T follicular helper cell (primary cell): Measurements from ENCODE around the gene ZNF536.

Experiments
- DNase-seq: peaks from one replicate; pipeline ENCODE4 v3.0.0-alpha.2; 2020; ENCODE audit warnings: low read depth

The ZNF536 gene

GRCh38 chr19:30564551-30565011 is 192.4 kb downstream of the ZNF536 start:
- no peak for DNase-seq

- DNase-seq, result no peak
These were observed 193.5 kb downstream of the ZNF536 start for GRCh38 chr19:30565636-30566035.

- DNase-seq, result no peak
These were observed 194.7 kb downstream of the ZNF536 start for GRCh38 chr19:30566681-30567420.

- no peak for DNase-seq
These were observed 195.5 kb downstream of the ZNF536 start for GRCh38 chr19:30567536-30568232.

- DNase-seq, result no peak
These were observed 198.0 kb downstream of the ZNF536 start for GRCh38 chr19:30570194-30570593.

- no peak for DNase-seq
These were observed 205.4 kb downstream of the ZNF536 start for GRCh38 chr19:30577551-30578105.

GRCh38 chr19:30579419-30579818 is 207.2 kb downstream of the ZNF536 start:
- DNase-seq, result no peak

GRCh38 chr19:30580673-30581072 is 208.5 kb downstream of the ZNF536 start:
- DNase-seq, result no peak

GRCh38 chr19:30584090-30584489 is 211.9 kb downstream of the ZNF536 start:
- DNase-seq, result no peak

GRCh38 chr19:30587869-30588268 is 215.7 kb downstream of the ZNF536 start:
- DNase-seq, result no peak

GRCh38 chr19:30590596-30591229 is 218.5 kb downstream of the ZNF536 start:
- DNase-seq, result no peak

- DNase-seq, result no peak
These were observed 221.2 kb downstream of the ZNF536 start for GRCh38 chr19:30593356-30593755.

- no peak for DNase-seq
These were observed 222.0 kb downstream of the ZNF536 start for GRCh38 chr19:30593975-30594745.

GRCh38 chr19:30596268-30596667 is 224.1 kb downstream of the ZNF536 start:
- DNase-seq, result no peak

GRCh38 chr19:30596813-30597399 is 224.7 kb downstream of the ZNF536 start:
- DNase-seq, result no peak

- DNase-seq, result no peak
These were observed 226.5 kb downstream of the ZNF536 start for GRCh38 chr19:30598688-30599087.

- DNase-seq, result no peak
These were observed 230.6 kb downstream of the ZNF536 start for GRCh38 chr19:30602661-30603350.

GRCh38 chr19:30604657-30605056 is 232.5 kb downstream of the ZNF536 start:
- no peak for DNase-seq

GRCh38 chr19:30605333-30605732 is 233.1 kb downstream of the ZNF536 start:
- DNase-seq, result no peak

- DNase-seq, result no peak
These were observed 234.2 kb downstream of the ZNF536 start for GRCh38 chr19:30606114-30607050.
